ENCODE results near the gene MYADML2.

The MYADML2 gene

DNA sequence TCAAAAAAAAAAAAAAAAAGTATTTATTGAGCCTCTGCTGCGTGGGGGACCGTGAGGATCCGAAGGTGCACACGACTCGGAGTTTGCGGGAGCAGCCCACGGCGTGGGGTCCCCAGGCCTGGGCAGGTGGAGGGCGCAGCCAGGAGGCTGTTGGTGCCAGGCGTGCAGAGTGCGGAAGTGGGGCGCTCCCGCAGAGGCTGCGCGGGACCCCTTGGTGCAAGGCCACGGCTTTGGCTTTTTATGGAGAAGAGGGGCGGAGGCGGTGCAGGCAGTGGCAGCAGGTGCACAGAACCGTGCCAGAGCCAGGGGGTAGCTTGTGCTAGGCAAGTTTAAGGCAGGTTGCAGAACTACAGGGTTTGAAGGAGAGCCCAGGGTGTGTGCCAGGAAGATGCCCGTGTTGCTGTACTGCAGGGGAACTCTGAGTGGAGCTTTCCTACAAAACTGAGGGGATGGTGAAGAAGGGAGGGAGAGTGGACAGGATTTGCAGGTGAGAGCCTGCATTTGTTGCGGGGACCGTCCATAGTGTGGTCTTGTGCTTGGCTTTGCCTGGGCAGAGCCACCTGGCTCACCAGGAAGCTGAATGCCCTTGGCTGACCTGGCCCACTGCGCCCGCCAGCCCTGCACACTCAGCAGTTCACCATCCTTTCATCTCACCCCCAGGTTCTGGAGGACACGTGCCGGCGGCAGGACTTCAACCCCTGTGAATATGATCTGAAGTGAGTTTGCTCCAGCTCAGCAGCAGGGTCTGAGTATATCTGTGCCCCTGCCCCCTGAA, 31.7 kb upstream of the MYADML2 start:
- no peak for DNase-seq (ENCODE audit: low spot score)

DNA sequence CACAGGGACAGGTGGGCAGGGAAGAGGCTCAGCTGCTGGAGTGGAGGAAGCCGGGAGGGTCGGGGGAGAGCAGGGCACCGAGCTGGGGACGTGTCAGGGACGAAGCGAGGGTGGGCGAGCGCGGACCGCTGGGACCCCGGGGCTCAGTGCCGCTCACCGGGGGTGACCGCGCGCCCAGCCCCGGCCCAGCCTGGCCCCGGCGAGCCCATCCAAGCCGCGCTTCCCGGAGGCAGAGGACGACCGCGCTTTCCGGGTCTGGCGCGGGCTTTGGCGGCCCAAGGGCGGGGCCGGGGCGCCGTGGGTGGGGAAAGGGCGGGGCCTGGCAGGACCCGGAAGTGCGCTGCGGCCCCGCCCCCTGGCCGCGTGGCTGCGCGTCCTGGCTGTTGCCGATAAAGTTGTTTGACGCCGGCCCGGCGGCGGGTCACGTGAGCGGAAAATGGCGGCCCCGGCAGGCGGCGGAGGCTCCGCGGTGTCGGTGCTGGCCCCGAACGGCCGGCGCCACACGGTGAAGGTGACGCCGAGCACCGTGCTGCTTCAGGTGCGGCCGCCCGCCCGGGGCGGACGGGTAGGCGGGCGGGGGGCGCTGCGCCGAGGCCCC, 30.3 kb upstream of the MYADML2 start, which contains the start of gene ASPSCR1:
TSS of gene ASPSCR1 (plus strand) at position 419 of the 598 bp plus-strand sequence. CDS start at position 437, 18 bp downstream.
- DNase-seq (ENCODE audit: low spot score): peak; percentile 92

DNA sequence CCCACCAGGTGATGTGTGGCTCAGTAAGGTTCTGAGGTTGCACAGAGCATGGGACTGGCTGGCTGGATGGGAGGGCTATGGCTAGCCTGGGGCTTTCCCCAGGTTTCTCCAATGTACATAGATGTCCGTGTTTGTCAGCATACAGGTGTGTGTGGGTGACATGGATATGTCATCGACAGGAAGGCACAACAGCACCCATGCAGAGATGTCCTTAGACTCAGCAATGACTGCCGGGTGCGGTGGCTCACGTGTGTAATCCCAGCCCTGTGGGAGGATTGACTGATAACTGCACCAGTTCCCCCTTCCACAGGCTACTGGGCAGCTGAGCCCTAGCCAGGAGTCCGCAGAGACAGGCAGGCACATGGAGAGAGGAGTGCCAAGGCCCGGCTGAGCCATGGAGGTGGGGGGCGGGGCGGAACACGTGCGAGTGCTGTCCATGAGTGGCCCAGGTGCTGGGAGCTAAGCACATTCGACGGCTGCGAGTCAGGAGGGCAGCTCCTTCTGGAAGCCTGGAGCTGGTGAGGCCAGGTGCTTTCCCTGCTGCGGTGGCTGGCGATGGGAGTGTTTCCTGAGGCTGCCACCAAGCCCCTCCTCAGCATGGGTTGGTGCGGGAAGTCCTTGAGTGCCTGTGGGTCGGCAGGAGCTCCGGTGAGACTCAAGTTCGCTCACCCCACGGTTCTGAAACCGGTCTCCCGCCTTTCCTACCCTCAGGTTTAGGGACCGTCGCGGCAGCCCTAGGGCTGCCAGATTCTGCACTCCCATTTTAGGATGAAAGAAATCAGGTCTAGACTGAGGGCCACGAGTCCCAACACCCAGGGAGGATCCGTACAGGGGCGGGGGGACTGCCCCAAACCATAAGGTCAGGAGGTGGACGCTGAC, 29.5 kb upstream of the MYADML2 start:
- DNase-seq (ENCODE audit: low spot score): peak; percentile 58

DNA sequence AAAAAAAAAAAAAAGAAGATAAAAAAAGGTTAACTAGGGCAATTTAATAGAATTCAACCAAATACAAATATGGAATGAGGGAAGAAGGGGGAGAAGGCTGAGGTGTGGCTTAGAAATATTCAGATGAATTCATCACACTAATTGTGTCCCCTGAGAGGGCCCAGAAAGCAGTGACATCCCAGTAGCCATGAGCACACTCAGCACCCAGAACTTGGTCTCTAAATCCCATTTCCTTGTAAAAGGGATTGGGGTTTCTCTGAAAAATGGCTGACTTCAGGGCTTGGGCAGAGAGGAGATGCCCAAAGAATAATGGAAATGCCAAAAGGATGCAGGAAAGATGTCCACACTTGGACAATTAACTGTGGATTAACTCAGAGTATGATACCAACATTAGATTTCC, 26.4 kb upstream of the MYADML2 start:
- no peak for DNase-seq (ENCODE audit: low spot score)

DNA sequence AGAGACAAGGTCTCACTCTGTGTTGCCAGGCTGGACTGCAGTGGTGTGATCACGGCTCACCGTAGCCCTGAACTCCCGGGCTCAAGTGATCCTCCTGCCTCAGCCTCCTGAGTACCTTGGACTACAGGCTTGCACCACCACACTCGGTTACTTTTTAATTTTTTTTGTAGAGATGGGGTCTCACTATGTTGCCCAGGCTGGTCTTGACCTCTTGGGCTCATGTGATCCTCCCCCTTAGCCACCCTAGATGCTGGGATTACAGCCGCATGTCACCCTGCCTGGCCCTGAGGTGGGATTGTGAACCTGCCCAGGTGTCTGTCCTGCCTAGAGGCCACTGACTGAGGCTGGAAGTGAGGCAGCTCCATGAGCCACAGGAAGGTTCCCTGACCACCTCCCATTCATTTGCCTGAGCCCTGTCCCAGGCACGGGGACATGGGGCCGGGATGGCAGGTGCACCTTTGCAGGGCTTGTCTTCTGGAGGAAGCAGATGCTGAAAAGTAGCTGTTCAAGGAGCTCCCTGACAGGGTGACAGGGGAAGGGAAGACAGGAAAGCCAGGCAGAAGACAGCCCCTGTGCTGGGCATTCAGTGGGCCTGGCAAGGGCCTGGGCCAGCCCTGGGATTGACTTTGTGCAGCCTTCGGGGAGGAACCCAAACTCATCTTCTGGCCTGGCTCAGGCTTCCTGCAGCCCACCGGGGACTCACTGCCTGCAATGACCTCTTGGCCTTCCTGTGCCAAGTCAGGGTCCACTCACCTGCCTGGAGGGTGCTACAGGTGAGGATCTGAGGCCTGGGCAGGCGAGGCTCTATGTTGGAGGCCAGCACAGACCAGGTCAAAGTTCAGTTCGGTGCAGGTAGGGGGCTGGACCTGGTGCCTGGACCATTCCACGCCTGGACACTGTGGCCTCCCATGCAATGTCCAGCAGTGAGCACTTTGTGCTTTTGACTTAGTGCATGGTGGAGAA, 22.1 kb upstream of the MYADML2 start:
- DNase-seq (ENCODE audit: low spot score): no peak

DNA sequence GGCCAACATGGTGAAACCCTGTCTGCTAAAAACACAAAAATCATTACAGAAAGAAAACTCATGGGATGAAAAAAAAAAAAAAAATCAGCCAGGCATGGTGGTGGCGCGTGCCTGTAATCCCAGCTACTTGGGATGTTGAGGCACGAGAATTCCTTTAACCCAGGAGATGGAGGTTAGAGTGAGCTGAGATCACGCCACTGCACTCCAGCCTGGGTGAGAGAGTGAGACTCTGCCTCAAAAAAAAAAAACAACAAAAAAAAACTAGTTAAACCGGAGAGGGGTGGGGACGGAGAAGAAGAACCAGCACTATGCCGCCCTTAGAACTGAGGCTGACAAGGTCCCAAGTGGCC, 21.3 kb upstream of the MYADML2 start:
- no peak for DNase-seq (ENCODE audit: low spot score)

DNA sequence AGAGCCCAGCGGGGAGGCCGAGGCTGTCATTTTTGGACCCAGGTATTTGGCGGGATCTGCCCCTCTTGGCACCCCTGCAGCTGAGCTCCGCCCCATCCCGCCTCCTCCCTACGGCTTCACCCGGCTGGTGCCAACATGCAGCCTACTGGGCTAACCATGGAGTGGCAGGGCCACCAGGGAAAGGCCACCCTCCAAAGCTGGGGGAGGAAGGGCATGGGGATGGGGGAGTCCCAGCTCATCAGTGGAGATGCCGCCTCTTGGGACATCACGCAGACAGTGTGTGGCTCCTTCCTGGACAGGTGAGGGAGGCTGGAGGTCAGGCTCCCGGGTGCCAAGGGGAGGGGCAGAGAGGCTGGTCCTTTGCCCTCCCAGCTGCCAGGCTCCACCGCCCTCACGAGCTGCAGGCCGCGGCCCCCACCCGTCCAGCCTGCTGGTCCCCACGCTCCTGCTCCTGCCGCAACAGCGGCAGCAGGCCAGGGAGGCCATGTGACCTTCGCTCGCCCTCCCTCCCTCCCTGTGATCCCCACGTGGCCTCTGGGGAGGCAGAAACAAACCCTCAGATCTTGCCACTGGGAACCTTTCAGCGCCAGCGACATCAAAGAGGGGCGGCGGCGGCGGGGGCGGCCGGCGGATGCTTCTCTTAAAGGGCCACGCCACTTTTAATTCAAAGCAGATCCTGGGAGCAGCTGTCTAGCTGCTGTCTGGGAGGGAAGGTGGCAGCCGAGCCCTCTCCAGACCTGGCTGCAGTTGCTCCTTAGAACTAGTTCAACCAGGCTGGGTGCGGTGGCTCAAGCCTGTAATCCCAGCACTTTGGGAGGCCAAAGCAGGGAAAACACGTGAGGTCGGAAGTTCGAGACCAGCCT, 20.7 kb upstream of the MYADML2 start:
- peak; percentile 43 for DNase-seq (ENCODE audit: low spot score)

DNA sequence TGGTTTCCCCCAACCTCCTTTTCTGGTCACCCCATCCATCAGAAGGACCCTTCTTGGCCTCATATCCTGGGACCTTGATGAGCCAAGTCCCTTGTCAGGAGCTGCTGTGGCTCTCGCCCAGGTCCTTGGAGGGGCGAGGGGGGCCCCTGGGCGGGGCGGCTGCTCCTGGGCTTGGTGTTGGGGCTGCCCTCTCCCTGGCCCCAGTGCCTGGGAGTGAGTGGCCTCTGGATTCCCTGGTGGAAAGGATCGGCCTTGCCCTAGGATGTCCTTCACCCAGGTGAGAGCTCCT, 20.2 kb upstream of the MYADML2 start:
- no peak for DNase-seq (ENCODE audit: low spot score)

DNA sequence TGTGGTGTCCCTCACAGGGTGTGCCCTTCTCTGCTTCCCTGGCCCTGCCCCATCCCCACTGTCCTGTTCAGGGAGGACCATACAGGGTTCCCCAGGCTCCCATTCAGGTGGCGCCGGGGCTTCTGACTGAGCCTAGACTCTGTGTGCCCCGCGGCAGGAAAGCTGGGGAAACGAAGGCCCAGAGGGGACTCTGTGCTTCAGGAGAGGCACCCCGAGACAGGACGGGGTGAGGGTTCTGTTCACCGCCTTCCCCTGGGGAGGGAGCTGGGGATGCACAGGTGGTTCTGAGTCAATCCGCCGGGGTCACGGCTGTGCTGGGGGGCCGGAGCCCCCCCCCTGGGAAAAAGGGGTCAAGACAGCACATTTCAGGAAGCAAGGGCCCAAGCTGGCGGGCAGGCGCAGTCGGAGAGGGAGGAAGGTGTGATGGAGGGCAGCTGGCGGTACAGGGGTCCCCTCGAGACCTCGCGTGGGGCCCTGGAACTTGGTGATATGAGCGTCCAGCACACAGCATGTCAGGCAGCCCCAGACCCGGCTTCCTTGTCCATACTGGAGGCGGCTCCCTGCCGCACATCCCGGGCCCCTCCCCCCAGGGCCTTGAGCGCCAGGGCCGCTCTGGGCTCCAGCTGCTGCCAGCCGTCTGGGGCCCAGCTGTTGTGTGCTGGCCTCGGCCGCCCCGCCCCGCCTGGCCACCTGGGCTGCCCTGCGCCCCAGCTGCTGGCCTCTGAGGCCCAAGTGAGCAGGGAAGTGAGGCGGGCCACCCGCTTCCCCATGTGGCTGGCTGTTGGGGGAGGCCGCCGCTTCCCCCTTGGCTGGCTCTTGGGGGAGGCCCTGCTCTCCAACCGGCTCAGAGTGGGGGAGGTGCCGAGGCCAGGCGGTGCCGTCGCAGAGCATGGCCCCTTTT, 19.6 kb upstream of the MYADML2 start:
- no peak for DNase-seq (ENCODE audit: low spot score)

DNA sequence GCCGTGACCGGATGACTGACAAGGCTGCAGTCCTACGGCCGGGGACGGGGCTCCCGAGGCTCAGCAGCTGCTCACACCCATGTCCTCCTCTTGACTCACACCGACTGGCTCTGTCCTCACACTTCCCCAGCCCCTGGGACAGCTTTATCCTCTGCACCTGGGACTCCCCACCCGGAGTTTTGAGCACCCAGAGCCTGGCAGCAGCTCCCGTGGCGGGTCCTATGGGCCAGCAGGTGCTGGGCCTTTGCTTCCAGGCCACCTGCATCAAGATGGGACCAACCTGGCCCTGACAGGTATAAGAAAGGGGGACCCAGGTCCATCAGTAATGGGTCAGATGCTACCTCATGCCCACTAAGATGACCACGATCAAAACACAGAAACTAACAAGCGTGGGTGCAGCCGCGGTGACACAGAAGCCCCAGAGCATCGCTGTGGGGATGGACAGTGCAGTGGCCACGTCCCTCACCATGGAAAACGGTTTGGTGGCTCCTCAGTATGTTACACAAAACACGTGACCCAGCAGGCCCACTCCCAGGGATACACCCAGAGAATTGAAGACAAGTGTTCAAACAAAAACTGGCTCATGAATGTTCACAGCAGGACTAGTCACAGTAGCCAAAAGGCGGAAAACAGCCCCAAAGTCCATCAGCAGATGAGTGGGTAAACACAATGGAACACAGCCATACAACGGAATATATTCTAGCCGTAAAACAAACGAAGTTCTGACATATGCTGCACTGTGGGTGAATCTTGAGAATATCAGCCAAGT, 17.2 kb upstream of the MYADML2 start:
- DNase-seq (ENCODE audit: low spot score): no peak

DNA sequence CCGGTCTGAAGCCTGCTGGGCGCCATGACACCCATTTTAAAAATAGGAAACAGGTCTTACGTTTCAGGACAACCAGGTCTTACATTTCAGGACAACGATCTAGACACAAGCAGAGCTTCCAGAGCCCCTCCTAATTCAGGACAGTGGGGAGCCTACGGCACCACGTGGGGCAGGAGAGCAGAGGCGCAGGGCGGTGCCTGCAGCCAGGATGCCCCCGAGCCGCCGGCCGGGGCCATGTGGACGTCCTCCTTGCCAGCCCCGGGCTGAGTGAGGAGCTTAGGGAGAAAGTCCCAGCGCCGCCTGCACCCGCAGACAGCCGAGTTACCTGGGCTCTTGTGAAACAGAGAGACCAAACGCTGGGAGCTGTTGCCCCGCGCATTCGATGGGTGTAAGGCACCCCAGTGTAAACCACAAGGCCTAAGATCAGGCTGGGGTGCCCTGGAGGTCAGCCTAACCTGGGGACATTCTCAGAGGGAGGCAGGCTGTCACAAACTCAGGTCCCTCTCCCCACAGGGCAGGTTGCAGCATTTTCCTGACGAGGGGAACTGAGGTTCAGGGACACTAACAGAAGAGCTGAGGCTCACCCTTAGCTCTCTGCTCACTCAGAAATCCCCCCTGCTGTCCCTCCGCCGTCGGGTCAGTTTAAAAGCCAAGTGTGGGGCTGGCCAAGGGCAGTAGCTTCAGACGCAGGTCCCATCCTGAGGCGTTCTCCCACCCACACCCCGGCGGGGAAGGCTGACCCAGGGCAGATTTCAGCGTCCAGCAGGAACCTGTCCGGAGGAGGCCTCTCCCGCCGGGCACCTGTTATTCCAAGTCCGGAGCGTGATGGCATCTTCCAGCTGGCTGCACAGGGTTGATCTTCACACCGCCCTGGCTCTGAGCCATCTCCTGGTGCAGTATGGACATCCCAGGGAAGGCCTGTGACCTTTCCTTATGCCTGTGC, 15.7 kb upstream of the MYADML2 start:
- DNase-seq (ENCODE audit: low spot score): peak; percentile 61

DNA sequence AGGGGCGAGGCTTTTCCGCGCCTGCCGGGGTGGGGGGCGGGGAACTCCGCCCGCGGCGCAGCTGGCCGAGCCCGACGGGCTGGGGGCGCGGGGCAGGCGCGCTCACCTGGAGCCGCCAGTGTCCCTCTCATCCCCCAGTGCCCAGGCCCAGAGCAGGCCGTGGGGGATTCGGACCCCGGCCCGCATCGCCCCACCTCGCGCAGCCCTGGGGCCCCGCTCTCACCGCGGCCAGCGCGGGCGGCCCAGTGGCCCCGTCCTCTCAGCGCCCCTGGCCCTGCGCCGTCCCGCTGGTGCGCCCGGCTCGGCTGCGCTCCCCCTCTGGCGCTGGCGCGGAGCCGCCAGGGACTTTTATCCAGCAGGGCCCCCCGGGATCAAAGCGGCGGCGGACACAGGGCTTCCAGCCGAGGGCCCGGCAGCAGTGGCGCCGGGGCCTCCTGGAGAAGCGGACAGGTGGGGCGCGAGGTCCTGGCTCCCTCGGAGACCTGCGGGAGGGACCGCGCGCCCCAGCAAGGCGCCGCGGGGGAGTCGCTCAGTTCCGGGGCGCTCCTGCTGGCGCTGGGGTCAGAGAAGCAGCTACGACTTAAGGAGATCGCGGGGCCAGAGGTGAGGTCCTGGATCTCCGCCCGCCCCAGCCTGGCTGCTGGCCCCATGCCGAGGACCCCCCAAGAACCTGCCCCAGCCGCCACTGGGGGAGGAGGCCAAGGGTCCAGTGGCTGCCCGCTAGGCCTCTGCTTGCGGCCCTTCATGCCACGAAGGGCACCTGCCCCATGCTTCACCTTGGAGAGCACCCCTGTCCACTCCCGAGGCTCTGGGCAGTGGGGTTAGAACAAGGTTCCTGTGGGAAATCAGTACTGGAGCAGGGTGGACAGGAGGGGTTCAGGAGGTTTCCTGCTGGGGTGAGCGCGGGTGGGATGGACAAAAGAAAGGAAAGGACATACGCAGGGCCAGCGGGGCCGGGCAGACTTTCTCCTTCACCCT, 14.8 kb upstream of the MYADML2 start:
- no peak for DNase-seq (ENCODE audit: low spot score)

DNA sequence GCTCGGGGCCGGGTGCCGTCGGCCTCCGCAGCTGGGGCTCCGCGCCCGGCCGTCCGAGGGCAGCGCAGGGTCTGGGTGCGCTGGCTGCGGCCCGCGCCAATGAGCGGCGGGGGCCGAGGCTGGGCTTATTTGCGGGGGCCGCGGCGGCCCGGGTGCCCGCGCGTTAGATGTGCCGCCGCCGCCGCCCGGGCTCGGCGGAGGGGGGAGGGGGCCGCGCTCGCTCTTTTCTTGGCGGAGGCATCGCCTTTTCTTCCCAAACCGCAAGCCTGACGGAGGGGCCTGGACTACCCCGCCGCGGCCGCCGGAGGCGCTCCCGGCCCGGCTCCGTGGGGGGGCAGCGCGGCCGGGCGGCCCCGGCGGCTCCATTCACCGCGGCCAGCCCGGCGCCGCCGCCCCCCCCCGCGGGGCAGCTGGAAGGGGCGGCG, 14.1 kb upstream of the MYADML2 start, which contains the start of gene NOTUM:
TSS of gene NOTUM (minus strand) at position 101 of the 425 bp plus-strand sequence. CDS start 278 bp downstream, outside the sequence.
- DNase-seq (ENCODE audit: low spot score): peak; percentile 36

DNA sequence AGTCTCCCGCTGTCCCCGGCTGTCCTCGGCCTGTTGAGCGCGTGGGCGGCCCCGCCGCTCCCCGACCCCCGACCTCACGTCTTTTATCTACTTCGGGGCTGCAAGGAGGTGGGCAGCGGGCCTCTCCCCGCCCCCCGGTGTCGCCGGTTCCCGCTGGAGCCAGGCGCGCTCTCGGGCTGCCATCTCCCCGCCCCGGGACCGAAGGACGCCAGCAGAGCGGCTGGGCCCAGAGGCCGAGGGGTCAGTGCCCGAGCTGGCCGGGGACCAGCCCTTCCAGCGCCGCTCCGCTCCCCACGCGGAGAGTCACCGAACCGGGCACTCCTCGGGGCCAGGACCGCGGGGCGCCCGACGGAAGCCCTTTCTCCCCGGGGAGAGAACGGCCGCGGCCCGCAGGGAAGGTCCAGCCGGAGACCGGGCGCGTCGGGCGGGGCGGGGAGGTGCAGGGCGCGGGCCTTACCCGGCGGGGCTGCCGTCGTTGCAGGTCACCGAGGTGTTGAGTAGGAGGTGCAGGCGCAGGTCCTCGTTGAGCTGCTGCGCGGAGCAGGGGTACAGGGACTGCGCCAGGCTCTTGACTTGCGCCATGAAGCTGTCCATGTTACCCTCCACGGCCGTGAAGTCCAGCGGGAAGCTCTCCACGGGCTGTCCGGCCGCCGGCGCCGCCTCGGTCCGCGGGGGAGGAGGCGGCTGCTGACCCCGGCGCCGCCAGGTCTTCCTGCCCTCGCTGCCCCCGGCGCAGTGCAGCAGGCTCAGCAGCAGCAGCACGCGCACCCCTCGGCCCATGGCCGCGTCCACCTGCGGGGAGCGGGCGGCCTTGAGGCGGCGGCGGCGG, 13.3 kb upstream of the MYADML2 start:
- DNase-seq (ENCODE audit: low spot score): no peak

DNA sequence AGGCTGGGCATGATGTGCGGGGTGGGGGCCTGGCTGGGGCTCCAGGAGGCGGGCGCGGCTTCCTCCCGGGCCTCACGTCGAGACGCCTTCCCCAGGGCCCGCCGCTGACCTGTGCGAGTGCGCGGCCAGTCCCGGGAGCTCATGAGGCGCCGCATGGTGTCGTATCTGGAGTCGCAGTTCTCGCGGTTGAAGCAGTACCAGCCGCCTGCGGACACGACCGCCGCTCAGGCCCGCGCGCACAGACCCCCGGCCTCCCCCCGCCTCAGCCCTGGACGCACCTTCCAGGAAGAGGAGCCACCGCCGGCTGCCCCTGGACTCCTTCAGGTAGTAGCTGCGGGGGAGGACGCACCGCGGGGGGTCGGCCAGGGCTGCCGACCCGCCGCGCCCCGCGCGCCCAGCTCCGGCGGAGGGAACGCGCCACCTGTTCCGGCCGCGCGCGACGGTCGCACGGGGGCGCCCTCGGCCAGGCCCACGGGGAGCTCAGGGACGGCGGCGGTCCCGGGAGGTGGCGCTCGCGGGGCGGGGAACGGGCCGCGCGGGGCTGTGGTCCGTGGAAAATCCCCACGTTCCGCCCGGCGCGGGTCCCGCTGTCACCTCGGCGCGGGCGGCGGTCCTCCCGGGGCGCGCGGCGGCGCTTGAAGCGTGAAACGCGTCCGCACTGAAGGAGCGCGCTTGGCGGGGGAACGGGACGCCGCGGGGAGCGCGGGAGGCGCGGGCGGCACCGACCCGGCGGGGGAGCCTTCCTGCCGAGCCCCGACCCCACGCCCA, 12.5 kb upstream of the MYADML2 start:
- DNase-seq (ENCODE audit: low spot score): peak; percentile 48
